HUES64 (cell line): ENCODE measurements around the gene PIK3CA.

Source experiments
- H3K27ac ChIP-seq: 2 replicates; pipeline ENCODE4 v1.7.0; 2013; ENCODE audit warnings: low read depth, low read length, inconsistent platforms
- H3K27me3 ChIP-seq: 2 replicates; pipeline ENCODE4 v1.6.1; 2013; ENCODE audit warnings: mild to moderate bottlenecking, low read length; ENCODE audit not compliant: insufficient read depth
- H3K36me3 ChIP-seq: 2 replicates; pipeline ENCODE4 v1.6.1; 2013; ENCODE audit warnings: mild to moderate bottlenecking, low read length; ENCODE audit not compliant: insufficient read depth
- H3K4me1 ChIP-seq: 2 replicates; pipeline ENCODE4 v1.6.1; 2013; ENCODE audit warnings: mild to moderate bottlenecking, low read length, moderate library complexity; ENCODE audit not compliant: insufficient read depth
- H3K4me3 ChIP-seq: 2 replicates; pipeline ENCODE4 v1.5.1; 2013; ENCODE audit warnings: mild to moderate bottlenecking, low read length, moderate library complexity
- H3K9ac ChIP-seq: 2 replicates; pipeline ENCODE4 v1.6.1; 2013; ENCODE audit warnings: mild to moderate bottlenecking, low read depth, low read length
- H3K9me3 ChIP-seq: 2 replicates; pipeline ENCODE4 v1.6.1; 2013; ENCODE audit warnings: low read depth, low read length; ENCODE audit not compliant: insufficient read depth
- WGBS: fragments of 150-250, 120-280 bp; methylation state at CpG from one replicate; pipeline ENCODE4 v1.1.7; 2013; ENCODE audit warnings: missing lambda C conversion rate; 5-methylcytosine and 5-hydroxymethylcytosine counted together

The PIK3CA gene

GRCh38 chr3:179179979-179180759 is 32.0 kb downstream of the PIK3CA start:
- no CpG with 5 or more reads among the region's 1 CpG for WGBS
- Histone ChIP-seq H3K9me3 (no peaks in the 10 kb centered on the region), H3K27ac (no peak overlapping the region), H3K36me3 (no peaks in the 10 kb centered on the region), H3K4me3 (no peak overlapping the region), H3K9ac (no peak overlapping the region), H3K27me3 (no peaks in the 10 kb centered on the region), H3K4me1 (peaks cover 58% of the 10 kb centered on the region)

GRCh38 chr3:179181021-179181472 is 32.9 kb downstream of the PIK3CA start:
- H3K4me1 ChIP-seq: peaks cover 54% of the 10 kb centered on the region
- no peak overlapping the region for H3K4me3 ChIP-seq

GRCh38 chr3:179181993-179182551 is 33.9 kb downstream of the PIK3CA start:
- H3K4me3 ChIP-seq: no peak overlapping the region
- H3K9ac ChIP-seq: no peak overlapping the region; the same call in 1 of the 2 replicates
- H3K27me3 ChIP-seq: no peaks in the 10 kb centered on the region
- H3K27ac ChIP-seq: no peak overlapping the region
- H3K9me3 ChIP-seq: no peaks in the 10 kb centered on the region
- H3K36me3 ChIP-seq: no peaks in the 10 kb centered on the region
- peaks cover 52% of the 10 kb centered on the region for H3K4me1 ChIP-seq
- 88% methylated on average over 4 of the region's 4 CpGs for WGBS

More at GRCh38 chr3:179181021-179181472, 32.9 kb downstream of the PIK3CA start:
- no peaks in the 10 kb centered on the region for H3K36me3 ChIP-seq
- H3K9ac ChIP-seq: no peak overlapping the region
- H3K27ac ChIP-seq: no peak overlapping the region
- H3K9me3 ChIP-seq: no peaks in the 10 kb centered on the region
- H3K27me3 ChIP-seq: no peaks in the 10 kb centered on the region
- 86% methylated on average over 1 of the region's 1 CpG for WGBS

- peaks cover 52% of the 10 kb centered on the region for H3K4me1 ChIP-seq
- no peak overlapping the region for H3K27ac ChIP-seq
- no CpG with 5 or more reads among the region's 1 CpG for WGBS
- no peaks in the 10 kb centered on the region for H3K36me3 ChIP-seq
- no peak overlapping the region for H3K9ac ChIP-seq
- no peak overlapping the region for H3K4me3 ChIP-seq
- no peaks in the 10 kb centered on the region for H3K27me3 ChIP-seq
- H3K9me3 ChIP-seq: no peaks in the 10 kb centered on the region
These were observed 34.7 kb downstream of the PIK3CA start for GRCh38 chr3:179182902-179183301.

- H3K27me3 ChIP-seq: no peaks in the 10 kb centered on the region
- peaks cover 49% of the 10 kb centered on the region for H3K4me1 ChIP-seq
- H3K36me3 ChIP-seq: no peaks in the 10 kb centered on the region
- WGBS: no CpG with 5 or more reads among the region's 1 CpG
- H3K27ac ChIP-seq: no peak overlapping the region
- no peak overlapping the region for H3K4me3 ChIP-seq
- H3K9me3 ChIP-seq: no peaks in the 10 kb centered on the region
- H3K9ac ChIP-seq: no peak overlapping the region
These were observed 36.7 kb downstream of the PIK3CA start for GRCh38 chr3:179184826-179185225.

- no peak overlapping the region for H3K4me3 ChIP-seq
- 86% methylated on average over 3 of the region's 3 CpGs for WGBS
These were observed 38.3 kb downstream of the PIK3CA start for GRCh38 chr3:179186426-179186825.

GRCh38 chr3:179189759-179190158 is 41.6 kb downstream of the PIK3CA start:
- Histone ChIP-seq H3K9ac (no peak overlapping the region), H3K4me1 (peaks cover 39% of the 10 kb centered on the region), H3K27me3 (no peaks in the 10 kb centered on the region), H3K9me3 (no peaks in the 10 kb centered on the region), H3K36me3 (no peaks in the 10 kb centered on the region), H3K4me3 (no peak overlapping the region), H3K27ac (no peak overlapping the region; the same call in 1 of the 2 replicates)
- WGBS: 89% methylated on average over 3 of the region's 3 CpGs

More at GRCh38 chr3:179186426-179186825, 38.3 kb downstream of the PIK3CA start:
- no peak overlapping the region for H3K27ac ChIP-seq
- H3K36me3 ChIP-seq: no peaks in the 10 kb centered on the region
- no peak overlapping the region for H3K9ac ChIP-seq
- peaks cover 47% of the 10 kb centered on the region for H3K4me1 ChIP-seq
- no peaks in the 10 kb centered on the region for H3K27me3 ChIP-seq
- H3K9me3 ChIP-seq: no peaks in the 10 kb centered on the region

- Histone ChIP-seq H3K4me3 (no peak overlapping the region; the same call in 1 of the 2 replicates), H3K27ac (peak overlapping the region; percentile 33), H3K27me3 (no peaks in the 10 kb centered on the region), H3K4me1 (peaks cover 39% of the 10 kb centered on the region), H3K9me3 (no peaks in the 10 kb centered on the region), H3K36me3 (no peaks in the 10 kb centered on the region), H3K9ac (no peak overlapping the region)
- WGBS: 63% methylated on average over 6 of the region's 6 CpGs
These were observed 42.4 kb downstream of the PIK3CA start for GRCh38 chr3:179190581-179190980.

GRCh38 chr3:179192542-179192941 is 44.4 kb downstream of the PIK3CA start:
- Histone ChIP-seq H3K9me3 (no peaks in the 10 kb centered on the region), H3K4me1 (peaks cover 41% of the 10 kb centered on the region), H3K36me3 (no peaks in the 10 kb centered on the region), H3K27ac (no peak overlapping the region), H3K9ac (no peak overlapping the region), H3K27me3 (no peaks in the 10 kb centered on the region), H3K4me3 (no peak overlapping the region)
- WGBS: 100% methylated on average over 3 of the region's 3 CpGs

GRCh38 chr3:179194931-179195330 is 46.8 kb downstream of the PIK3CA start:
- no peaks in the 10 kb centered on the region for H3K27me3 ChIP-seq
- H3K4me3 ChIP-seq: no peak overlapping the region
- H3K9me3 ChIP-seq: no peaks in the 10 kb centered on the region
- no peak overlapping the region for H3K9ac ChIP-seq
- 67% methylated on average over 4 of the region's 4 CpGs for WGBS
- H3K36me3 ChIP-seq: peaks cover 8% of the 10 kb centered on the region; the same call in 1 of the 2 replicates
- H3K27ac ChIP-seq: no peak overlapping the region
- peaks cover 33% of the 10 kb centered on the region for H3K4me1 ChIP-seq

GRCh38 chr3:179196098-179196497 is 47.9 kb downstream of the PIK3CA start:
- Histone ChIP-seq H3K4me3 (no peak overlapping the region), H3K9ac (no peak overlapping the region), H3K27me3 (no peaks in the 10 kb centered on the region), H3K27ac (no peak overlapping the region), H3K9me3 (no peaks in the 10 kb centered on the region), H3K4me1 (peaks cover 21% of the 10 kb centered on the region), H3K36me3 (peaks cover 19% of the 10 kb centered on the region)
- no CpG with 5 or more reads among the region's 1 CpG for WGBS
